IgD-negative memory B cell (primary cell): ENCODE measurements around the gene CPNE4. TPM values are rescaled to one million over a fixed set of nuclear protein-coding genes. Genes with fewer than 3 reads are reported as not detected.
"Not testable (repeated sequence)": the region's sequence is repeated elsewhere in the genome, so short reads cannot be mapped to it uniquely, and the experiment has no call there.

ENCODE experiments used
- H3K27ac Mint-ChIP-seq, 3 donors: one replicate each; pipeline ENCODE4 v1.8.0; 2020 to 2022; ENCODE audit warnings: mild to moderate bottlenecking in 3 of 3, mixed read lengths in 3 of 3, moderate library complexity in 1 of 3
- H3K27me3 Mint-ChIP-seq: one replicate; pipeline ENCODE4 v1.8.0; 2021; ENCODE audit warnings: mixed read lengths
- H3K36me3 Mint-ChIP-seq: one replicate; pipeline ENCODE4 v1.8.0; 2020; ENCODE audit warnings: mild to moderate bottlenecking, mixed read lengths
- H3K4me1 Mint-ChIP-seq, 3 donors: one replicate each; pipeline ENCODE4 v1.8.0; 2020 to 2022; ENCODE audit warnings: mixed read lengths in 3 of 3, mild to moderate bottlenecking in 1 of 3
- H3K4me3 Mint-ChIP-seq, 4 donors: one replicate each; pipeline ENCODE4 v1.8.0; 2020 to 2022; ENCODE audit warnings: mild to moderate bottlenecking in 4 of 4, mixed read lengths in 4 of 4, moderate library complexity in 3 of 4
- H3K9me3 Mint-ChIP-seq, 3 donors: one replicate each; pipeline ENCODE4 v1.8.0; 2020 to 2021; ENCODE audit warnings: mixed read lengths in 3 of 3, mild to moderate bottlenecking in 1 of 3
- polyA plus RNA-seq: library from polyadenylated mRNA; unstranded; fragments of 300-500 nt; fragmentation: Illumina TruSeq; gene quantifications from one replicate; pipeline ENCODE4 v1.2.3, GENCODE V29; 2021

Gene CPNE4
- polyA plus RNA-seq, 1 donor from 2014 or later = not detected

- Mint-ChIP-seq H3K4me3 (no peak overlapping the region), H3K4me1 (no peaks in the 10 kb centered on the region), H3K9me3 (no peaks in the 10 kb centered on the region), H3K27ac (no peak overlapping the region), H3K27me3 (peaks cover 2% of the 10 kb centered on the region), H3K36me3 (no peaks in the 10 kb centered on the region)
Observed at GRCh38 chr3:132001999-132002398, 32.8 kb downstream of the CPNE4 start.

DNA sequence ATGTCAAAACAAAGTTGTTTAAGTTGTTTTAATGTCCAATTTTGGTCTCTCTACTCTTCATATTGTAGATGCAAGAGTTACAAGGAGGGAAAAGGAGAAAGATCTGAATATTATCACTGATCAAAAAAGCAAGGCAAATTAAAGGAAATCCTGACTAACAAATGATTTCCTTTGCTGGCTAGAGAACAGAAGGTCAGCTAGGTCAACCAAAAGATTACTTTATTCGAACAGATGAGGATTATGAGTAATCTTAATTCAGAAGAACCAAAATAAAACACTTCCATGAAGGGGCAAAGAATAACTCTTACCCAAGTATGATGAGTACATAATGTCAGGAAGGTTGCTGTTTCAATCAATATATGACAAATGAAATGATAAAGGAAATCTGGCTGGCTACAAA is 33.8 kb downstream of the CPNE4 start:
- H3K4me3 Mint-ChIP-seq = no peak overlapping the region
- H3K36me3 Mint-ChIP-seq = no peaks in the 10 kb centered on the region
- peaks cover 4% of the 10 kb centered on the region for H3K27me3 Mint-ChIP-seq
- H3K27ac Mint-ChIP-seq = no peak overlapping the region
- H3K9me3 Mint-ChIP-seq = no peaks in the 10 kb centered on the region
- H3K4me1 Mint-ChIP-seq = no peaks in the 10 kb centered on the region

GRCh38 chr3:131998027-131998426 is 36.8 kb downstream of the CPNE4 start:
- H3K4me1 Mint-ChIP-seq = no peaks in the 10 kb centered on the region
- no peak overlapping the region for H3K4me3 Mint-ChIP-seq
- no peaks in the 10 kb centered on the region for H3K36me3 Mint-ChIP-seq
- H3K9me3 Mint-ChIP-seq = no peaks in the 10 kb centered on the region
- peaks cover 6% of the 10 kb centered on the region for H3K27me3 Mint-ChIP-seq
- no peak overlapping the region for H3K27ac Mint-ChIP-seq

- Mint-ChIP-seq H3K9me3 (peaks cover 2 to 11% (median 2%) of the 10 kb centered on the region in 3 donors), H3K27ac (no peak overlapping the region), H3K4me3 (no peak overlapping the region), H3K4me1 (no peaks in the 10 kb centered on the region), H3K27me3 (peaks cover 4% of the 10 kb centered on the region), H3K36me3 (no peaks in the 10 kb centered on the region)
Observed at GRCh38 chr3:131995891-131996290, 38.9 kb downstream of the CPNE4 start.

- H3K4me3 Mint-ChIP-seq = no peak overlapping the region
- H3K27me3 Mint-ChIP-seq = no peaks in the 10 kb centered on the region
- H3K36me3 Mint-ChIP-seq = no peaks in the 10 kb centered on the region
- no peak overlapping the region for H3K27ac Mint-ChIP-seq
- H3K9me3 Mint-ChIP-seq = peaks cover 2 to 12% (median 2%) of the 10 kb centered on the region in 3 donors
- H3K4me1 Mint-ChIP-seq = no peaks in the 10 kb centered on the region
Observed at GRCh38 chr3:131989318-131989717, 45.5 kb downstream of the CPNE4 start.

- Mint-ChIP-seq H3K4me3 (no peak overlapping the region), H3K4me1 (no peaks in the 10 kb centered on the region), H3K27ac (no peak overlapping the region), H3K9me3 (peaks cover 2 to 12% (median 2%) of the 10 kb centered on the region in 3 donors), H3K36me3 (no peaks in the 10 kb centered on the region), H3K27me3 (no peaks in the 10 kb centered on the region)
Observed at GRCh38 chr3:131988209-131988608, 46.6 kb downstream of the CPNE4 start.

- Mint-ChIP-seq H3K4me3 (no peak overlapping the region), H3K27me3 (no peaks in the 10 kb centered on the region), H3K9me3 (peaks cover 0 to 15% (median 7%) of the 10 kb centered on the region in 3 donors), H3K36me3 (peaks cover 3% of the 10 kb centered on the region), H3K4me1 (no peaks in the 10 kb centered on the region), H3K27ac (no peak overlapping the region)
Observed at GRCh38 chr3:131983689-131984088, 51.1 kb downstream of the CPNE4 start.

- Mint-ChIP-seq H3K9me3 (peaks cover 0 to 15% (median 9%) of the 10 kb centered on the region in 3 donors), H3K4me3 (no peak overlapping the region), H3K36me3 (peaks cover 3% of the 10 kb centered on the region), H3K27ac (peak overlapping the region in 2 of 3 donors; percentile 43 to 67), H3K27me3 (no peaks in the 10 kb centered on the region), H3K4me1 (no peaks in the 10 kb centered on the region)
Observed at GRCh38 chr3:131981323-131981722, 53.5 kb downstream of the CPNE4 start.

GRCh38 chr3:131976448-131976847 is 58.4 kb downstream of the CPNE4 start:
- H3K4me1 Mint-ChIP-seq = no peaks in the 10 kb centered on the region
- H3K36me3 Mint-ChIP-seq = peaks cover 1% of the 10 kb centered on the region
- H3K4me3 Mint-ChIP-seq = no peak overlapping the region
- peaks cover 0 to 15% (median 6%) of the 10 kb centered on the region in 3 donors for H3K9me3 Mint-ChIP-seq
- no peak overlapping the region for H3K27ac Mint-ChIP-seq
- no peaks in the 10 kb centered on the region for H3K27me3 Mint-ChIP-seq

GRCh38 chr3:131975047-131975446 is 59.8 kb downstream of the CPNE4 start:
- peaks cover 0 to 9% (median 3%) of the 10 kb centered on the region in 3 donors for H3K9me3 Mint-ChIP-seq
- no peaks in the 10 kb centered on the region for H3K36me3 Mint-ChIP-seq
- H3K27me3 Mint-ChIP-seq = no peaks in the 10 kb centered on the region

DNA sequence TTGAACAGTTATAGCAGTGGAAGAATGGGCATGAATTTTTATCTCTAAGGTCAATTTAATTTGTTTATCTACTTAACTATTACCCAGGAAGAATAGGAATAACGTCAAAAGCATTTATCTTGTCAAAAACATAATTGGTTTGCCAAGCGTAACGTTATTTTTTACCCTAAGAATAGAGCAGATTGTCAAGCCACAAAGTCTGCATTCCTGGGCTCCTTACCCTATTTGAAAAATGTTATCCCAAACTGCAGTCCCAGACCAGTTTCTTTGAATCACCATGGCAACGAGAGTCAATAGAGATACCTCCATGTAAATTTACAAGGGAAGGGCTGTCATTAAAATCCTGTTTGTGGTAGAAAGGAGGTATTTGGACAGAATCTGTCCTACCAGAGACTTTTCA is 61.1 kb downstream of the CPNE4 start:
- no peaks in the 10 kb centered on the region for H3K4me1 Mint-ChIP-seq
- no peak overlapping the region for H3K4me3 Mint-ChIP-seq
- no peaks in the 10 kb centered on the region for H3K36me3 Mint-ChIP-seq
- H3K27ac Mint-ChIP-seq = no peak overlapping the region
- H3K27me3 Mint-ChIP-seq = no peaks in the 10 kb centered on the region
- H3K9me3 Mint-ChIP-seq = peaks cover 0 to 3% (median 0%) of the 10 kb centered on the region in 3 donors

More at GRCh38 chr3:131975047-131975446, 59.8 kb downstream of the CPNE4 start:
- Mint-ChIP-seq H3K4me1 (no peaks in the 10 kb centered on the region), H3K4me3 (no peak overlapping the region), H3K27ac (no peak overlapping the region)

- H3K36me3 Mint-ChIP-seq = no peaks in the 10 kb centered on the region
- peaks cover 0 to 3% (median 0%) of the 10 kb centered on the region in 3 donors for H3K9me3 Mint-ChIP-seq
- H3K4me1 Mint-ChIP-seq = no peaks in the 10 kb centered on the region
- H3K4me3 Mint-ChIP-seq = no peak overlapping the region
- H3K27ac Mint-ChIP-seq = no peak overlapping the region
- H3K27me3 Mint-ChIP-seq = no peaks in the 10 kb centered on the region
Observed at GRCh38 chr3:131972550-131972949, 62.3 kb downstream of the CPNE4 start.

DNA sequence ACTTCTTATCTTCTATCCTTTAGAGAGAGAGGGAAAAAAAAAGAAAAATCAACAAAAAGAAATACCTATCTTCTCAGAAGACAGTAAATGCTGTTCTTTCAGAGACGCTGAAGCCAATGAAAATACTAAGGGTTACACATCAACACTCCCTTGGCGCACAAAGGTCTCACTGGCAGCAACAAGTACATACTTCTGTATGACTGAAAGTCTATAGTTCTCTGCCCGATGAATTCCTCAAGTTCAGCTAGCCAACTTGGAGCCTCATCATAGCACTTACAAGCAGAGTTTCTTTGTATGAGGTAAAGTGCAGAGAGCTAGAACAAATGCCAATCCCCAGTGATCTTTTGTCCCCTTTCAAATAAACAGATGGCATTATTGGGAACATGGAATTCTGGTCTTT is 62.7 kb downstream of the CPNE4 start:
- Mint-ChIP-seq H3K4me1 (no peaks in the 10 kb centered on the region), H3K27me3 (no peaks in the 10 kb centered on the region), H3K9me3 (no peaks in the 10 kb centered on the region), H3K27ac (no peak overlapping the region), H3K4me3 (no peak overlapping the region), H3K36me3 (no peaks in the 10 kb centered on the region)

DNA sequence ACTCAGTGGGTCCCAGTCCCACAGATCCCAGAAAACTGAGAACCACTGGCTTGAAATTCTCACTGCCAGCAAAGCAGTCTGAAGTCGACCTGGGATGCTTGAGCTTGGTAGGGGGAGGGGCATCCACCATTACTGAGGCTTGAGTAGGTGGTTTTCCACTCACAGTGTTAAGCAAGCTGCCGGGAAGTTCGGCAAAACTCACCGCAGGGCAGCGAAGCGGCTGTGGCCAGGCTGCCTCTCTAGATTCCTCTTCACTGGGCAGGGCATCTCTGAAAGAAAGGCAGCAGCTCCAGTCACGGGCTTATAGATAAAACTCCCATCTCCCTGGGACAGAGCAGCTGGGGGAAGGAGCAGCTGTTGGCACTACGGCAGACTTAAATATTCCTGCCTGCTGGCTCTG is 71.4 kb downstream of the CPNE4 start:
- H3K27ac Mint-ChIP-seq, H3K4me3 Mint-ChIP-seq, H3K4me1 Mint-ChIP-seq, H3K36me3 Mint-ChIP-seq, H3K27me3 Mint-ChIP-seq: not testable (repeated sequence)
- H3K9me3 Mint-ChIP-seq = peaks cover 0 to 12% (median 10%) of the 10 kb centered on the region in 3 donors

DNA sequence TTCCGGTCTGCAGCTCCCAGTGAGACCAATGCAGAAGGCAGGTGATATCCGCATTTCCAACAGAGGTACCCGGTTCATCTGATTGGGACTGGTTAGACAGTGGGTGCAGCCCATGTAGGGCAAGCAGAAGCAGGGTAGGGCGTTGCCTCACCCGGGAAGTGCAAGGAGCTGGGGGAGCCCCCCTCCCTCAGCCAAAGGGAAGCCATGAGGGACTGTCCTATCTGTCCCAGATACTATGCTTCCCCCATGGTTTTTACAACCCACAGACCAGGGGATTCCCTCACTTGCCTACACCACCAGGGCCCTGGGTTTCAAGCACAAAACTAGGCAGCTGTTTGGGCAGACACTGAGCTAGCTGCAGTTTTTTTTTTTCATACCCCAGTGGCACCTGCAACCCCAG is 71.8 kb downstream of the CPNE4 start:
- Mint-ChIP-seq H3K9me3 (peaks cover 0 to 12% (median 10%) of the 10 kb centered on the region in 3 donors), H3K4me1 (no peaks in the 10 kb centered on the region), H3K27ac (no peak overlapping the region), H3K27me3 (no peaks in the 10 kb centered on the region), H3K4me3 (no peak overlapping the region), H3K36me3 (no peaks in the 10 kb centered on the region)

DNA sequence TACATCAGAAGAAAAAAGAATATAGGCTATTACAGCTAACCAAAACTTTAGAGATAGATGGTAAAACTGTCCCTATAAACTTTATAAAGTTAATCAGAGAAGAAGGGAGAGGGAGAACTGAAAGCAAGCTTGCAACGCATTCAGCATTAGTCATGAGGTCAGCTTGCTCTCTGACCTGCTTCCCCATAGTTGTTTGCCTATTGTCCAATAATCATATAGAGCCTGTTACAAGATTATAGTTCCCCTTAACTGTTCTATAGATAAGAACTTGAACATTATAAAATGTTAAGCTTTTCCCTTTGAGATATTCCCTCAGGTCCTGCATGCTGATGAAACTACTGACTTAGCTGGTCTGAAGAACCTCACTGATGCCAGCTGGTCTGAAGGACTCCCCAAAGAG is 74.5 kb downstream of the CPNE4 start:
- no peaks in the 10 kb centered on the region for H3K36me3 Mint-ChIP-seq
- peaks cover 0 to 8% (median 2%) of the 10 kb centered on the region in 3 donors for H3K9me3 Mint-ChIP-seq
- H3K27me3 Mint-ChIP-seq = no peaks in the 10 kb centered on the region
- H3K27ac Mint-ChIP-seq = no peak overlapping the region
- no peak overlapping the region for H3K4me3 Mint-ChIP-seq
- no peaks in the 10 kb centered on the region for H3K4me1 Mint-ChIP-seq

- no peak overlapping the region for H3K4me3 Mint-ChIP-seq
- no peaks in the 10 kb centered on the region for H3K27me3 Mint-ChIP-seq
- peaks cover 0 to 6% (median 2%) of the 10 kb centered on the region in 3 donors for H3K9me3 Mint-ChIP-seq
- H3K36me3 Mint-ChIP-seq = no peaks in the 10 kb centered on the region
- H3K4me1 Mint-ChIP-seq = no peaks in the 10 kb centered on the region
- no peak overlapping the region for H3K27ac Mint-ChIP-seq
Observed at GRCh38 chr3:131957980-131958379, 76.8 kb downstream of the CPNE4 start.
